Amniotic epithelial cell (primary cell): ENCODE data around the gene NUDT22.
A peak's percentile ranks its signal among the peaks of the same experiment; 100 is the strongest.

Experiments
- DNase-seq: peaks from one replicate; pipeline ENCODE4 v3.0.0-alpha.2; 2010; ENCODE audit warnings: low read depth

Gene NUDT22

GRCh38 chr11:64269540-64270220 is 43.6 kb downstream of the NUDT22 start:
- peak; percentile 100 for DNase-seq

GRCh38 chr11:64275031-64275800 is 49.1 kb downstream of the NUDT22 start:
- DNase-seq = no peak

- DNase-seq = no peak
Observed at GRCh38 chr11:64275841-64276240, 49.8 kb downstream of the NUDT22 start.

- DNase-seq = peak; percentile 47
Observed at GRCh38 chr11:64276653-64277431, 50.8 kb downstream of the NUDT22 start.

- no peak for DNase-seq
Observed at GRCh38 chr11:64278576-64279190, 52.6 kb downstream of the NUDT22 start.
